Measurements from ENCODE around the gene HSPA1A. TPM values are rescaled to one million over a fixed set of nuclear protein-coding genes. Genes with fewer than 3 reads are reported as not detected.

HSPA1A gene
- total RNA-seq, 1 donor from 2014 or later, result 271 TPM

GRCh38 chr6:31826793-31827285 is 11.5 kb downstream of the HSPA1A start:
- H3K27me3 ChIP-seq (ENCODE audit: low read depth), result no peaks in the 10 kb centered on the region
- intact Hi-C loops (cut with micrococcal nuclease), result no loop called here
- peak overlapping the region; percentile 99 for H3K27ac ChIP-seq (replicated peaks)
- peak overlapping the region; percentile 79 for H3K4me3 ChIP-seq
- TF ChIP-seq, protein P1, sequence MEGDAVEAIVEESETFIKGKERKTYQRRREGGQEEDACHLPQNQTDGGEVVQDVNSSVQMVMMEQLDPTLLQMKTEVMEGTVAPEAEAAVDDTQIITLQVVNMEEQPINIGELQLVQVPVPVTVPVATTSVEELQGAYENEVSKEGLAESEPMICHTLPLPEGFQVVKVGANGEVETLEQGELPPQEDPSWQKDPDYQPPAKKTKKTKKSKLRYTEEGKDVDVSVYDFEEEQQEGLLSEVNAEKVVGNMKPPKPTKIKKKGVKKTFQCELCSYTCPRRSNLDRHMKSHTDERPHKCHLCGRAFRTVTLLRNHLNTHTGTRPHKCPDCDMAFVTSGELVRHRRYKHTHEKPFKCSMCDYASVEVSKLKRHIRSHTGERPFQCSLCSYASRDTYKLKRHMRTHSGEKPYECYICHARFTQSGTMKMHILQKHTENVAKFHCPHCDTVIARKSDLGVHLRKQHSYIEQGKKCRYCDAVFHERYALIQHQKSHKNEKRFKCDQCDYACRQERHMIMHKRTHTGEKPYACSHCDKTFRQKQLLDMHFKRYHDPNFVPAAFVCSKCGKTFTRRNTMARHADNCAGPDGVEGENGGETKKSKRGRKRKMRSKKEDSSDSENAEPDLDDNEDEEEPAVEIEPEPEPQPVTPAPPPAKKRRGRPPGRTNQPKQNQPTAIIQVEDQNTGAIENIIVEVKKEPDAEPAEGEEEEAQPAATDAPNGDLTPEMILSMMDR (IDR thresholded peaks at IDR 0.05; ENCODE audit: borderline replicate concordance), result no peak
- H3K9me3 ChIP-seq (replicated peaks), result no peaks in the 10 kb centered on the region
- peak; percentile 90 for DNase-seq
- H3K4me1 ChIP-seq, result peaks cover 57% of the 10 kb centered on the region
- H3K36me3 ChIP-seq, result no peaks in the 10 kb centered on the region

GRCh38 chr6:31827286-31828079 is 12.1 kb downstream of the HSPA1A start, which contains the start of gene HSPA1B:
Gene HSPA1B, plus strand, starts transcription at chr6:31827738. Its CDS starts 213 bp downstream, at chr6:31827951.
- TF ChIP-seq, protein P1 (IDR thresholded peaks at IDR 0.05; ENCODE audit: borderline replicate concordance), result no peak
- Histone ChIP-seq H3K4me1 (peaks cover 55% of the 10 kb centered on the region), H3K36me3 (no peaks in the 10 kb centered on the region), H3K9me3 (replicated peaks) (no peaks in the 10 kb centered on the region), H3K27ac (replicated peaks) (peak within 1 kb of the TSS; percentile 99), H3K27me3 (ENCODE audit: low read depth) (no peaks in the 10 kb centered on the region), H3K4me3 (peak within 1 kb of the TSS; percentile 79)
- intact Hi-C loops (cut with micrococcal nuclease), result no loop called here
- peak; percentile 99 for DNase-seq

DNA sequence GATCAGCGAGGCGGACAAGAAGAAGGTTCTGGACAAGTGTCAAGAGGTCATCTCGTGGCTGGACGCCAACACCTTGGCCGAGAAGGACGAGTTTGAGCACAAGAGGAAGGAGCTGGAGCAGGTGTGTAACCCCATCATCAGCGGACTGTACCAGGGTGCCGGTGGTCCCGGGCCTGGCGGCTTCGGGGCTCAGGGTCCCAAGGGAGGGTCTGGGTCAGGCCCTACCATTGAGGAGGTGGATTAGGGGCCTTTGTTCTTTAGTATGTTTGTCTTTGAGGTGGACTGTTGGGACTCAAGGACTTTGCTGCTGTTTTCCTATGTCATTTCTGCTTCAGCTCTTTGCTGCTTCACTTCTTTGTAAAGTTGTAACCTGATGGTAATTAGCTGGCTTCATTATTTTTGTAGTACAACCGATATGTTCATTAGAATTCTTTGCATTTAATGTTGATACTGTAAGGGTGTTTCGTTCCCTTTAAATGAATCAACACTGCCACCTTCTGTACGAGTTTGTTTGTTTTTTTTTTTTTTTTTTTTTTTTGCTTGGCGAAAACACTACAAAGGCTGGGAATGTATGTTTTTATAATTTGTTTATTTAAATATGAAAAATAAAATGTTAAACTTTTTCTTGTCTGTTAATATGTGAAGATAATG is 14.4 kb downstream of the HSPA1A start:
- Histone ChIP-seq H3K4me1 (peaks cover 49% of the 10 kb centered on the region), H3K4me3 (peak overlapping the region; percentile 84), H3K9me3 (replicated peaks) (no peaks in the 10 kb centered on the region), H3K27me3 (ENCODE audit: low read depth) (no peaks in the 10 kb centered on the region), H3K36me3 (no peaks in the 10 kb centered on the region), H3K27ac (replicated peaks) (peak overlapping the region; percentile 67)
- DNase-seq, result no peak
- intact Hi-C loops (cut with micrococcal nuclease), result no loop called here
- TF ChIP-seq, protein P1 (IDR thresholded peaks at IDR 0.05; ENCODE audit: borderline replicate concordance), result peak; percentile 51

DNA sequence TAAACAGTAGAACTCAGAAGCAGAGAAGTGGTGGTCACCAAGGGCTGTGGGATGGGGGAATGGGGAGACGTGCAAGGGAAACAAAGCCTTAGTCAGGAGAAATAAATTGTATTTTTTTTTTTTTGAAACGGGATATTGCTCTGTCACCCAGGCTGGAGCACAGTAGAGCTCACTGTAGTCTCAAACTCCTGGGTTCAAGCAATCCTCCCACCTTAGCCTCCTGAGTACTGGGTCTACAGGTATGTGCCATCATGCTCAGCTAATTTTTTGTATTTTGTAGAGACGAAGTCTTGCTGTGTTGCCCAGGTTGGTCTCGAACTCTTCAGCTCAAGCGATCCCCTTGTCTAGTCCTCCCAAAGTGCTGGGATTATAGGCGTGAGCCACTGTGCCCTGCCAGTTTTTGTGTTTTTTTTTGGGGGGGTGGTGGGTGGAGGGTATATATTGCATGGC is 15.6 kb downstream of the HSPA1A start:
- H3K4me3 ChIP-seq, result peak overlapping the region; percentile 84
- H3K36me3 ChIP-seq, result no peaks in the 10 kb centered on the region
- no peaks in the 10 kb centered on the region for H3K9me3 ChIP-seq (replicated peaks)
- TF ChIP-seq, protein P1 (IDR thresholded peaks at IDR 0.05; ENCODE audit: borderline replicate concordance), result no peak
- peaks cover 51% of the 10 kb centered on the region for H3K4me1 ChIP-seq
- peak overlapping the region; percentile 67 for H3K27ac ChIP-seq (replicated peaks)
- no peaks in the 10 kb centered on the region for H3K27me3 ChIP-seq (ENCODE audit: low read depth)
- DNase-seq, result no peak
- intact Hi-C loops (cut with micrococcal nuclease), result no loop called here

DNA sequence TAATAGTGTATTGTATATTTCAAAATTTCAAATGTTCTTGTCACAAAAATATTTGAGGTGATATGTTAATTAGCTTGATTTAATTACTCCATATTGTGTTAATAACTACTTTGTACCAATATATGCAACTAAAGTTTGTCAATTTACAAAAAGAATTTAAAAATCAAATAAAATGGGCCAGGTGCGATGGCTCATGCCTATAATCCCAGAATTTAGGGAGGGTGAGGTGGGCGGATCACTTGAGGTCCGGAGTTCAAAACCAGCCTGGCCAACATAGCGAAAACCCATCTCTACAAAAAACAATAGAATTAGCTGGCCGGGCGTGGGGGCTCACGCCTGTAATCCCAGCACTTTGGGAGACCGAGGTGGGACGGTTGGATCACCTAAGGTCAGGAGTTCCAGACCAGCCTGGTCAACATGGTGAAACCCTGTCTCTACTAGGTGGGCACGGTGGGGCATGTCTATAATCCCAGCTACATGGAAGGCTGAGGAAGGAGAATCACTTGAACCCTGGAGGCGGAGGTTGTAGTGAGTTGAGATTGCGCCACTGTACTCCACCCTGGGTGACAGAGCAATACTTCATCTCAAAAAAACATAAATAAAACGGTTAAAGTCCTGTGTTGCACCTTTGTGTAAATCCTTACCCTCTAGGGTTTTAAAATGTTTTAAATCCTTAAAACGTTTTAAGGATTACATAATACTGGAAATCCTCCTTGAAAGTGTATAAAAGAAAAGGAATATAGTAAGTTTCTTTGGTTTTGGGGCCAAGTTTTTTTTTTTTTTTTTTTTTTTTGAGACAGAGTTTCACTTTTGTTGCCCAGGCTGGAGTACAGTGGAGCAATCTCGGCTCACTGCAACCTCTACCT is 16.2 kb downstream of the HSPA1A start:
- Histone ChIP-seq H3K27ac (replicated peaks) (peak overlapping the region; percentile 97), H3K36me3 (peaks cover under 1% of the 10 kb centered on the region), H3K27me3 (ENCODE audit: low read depth) (no peaks in the 10 kb centered on the region), H3K4me1 (peaks cover 51% of the 10 kb centered on the region), H3K9me3 (replicated peaks) (no peaks in the 10 kb centered on the region), H3K4me3 (peak overlapping the region; percentile 84)
- TF ChIP-seq, protein P1 (IDR thresholded peaks at IDR 0.05; ENCODE audit: borderline replicate concordance), result no peak
- DNase-seq, result no peak
- intact Hi-C loops (cut with micrococcal nuclease), result no loop called here
